ENCODE measurements around the gene GHR.

- TF ChIP-seq POLR2A (IDR thresholded peaks at IDR 0.05): no peak
- TF ChIP-seq, protein P1, sequence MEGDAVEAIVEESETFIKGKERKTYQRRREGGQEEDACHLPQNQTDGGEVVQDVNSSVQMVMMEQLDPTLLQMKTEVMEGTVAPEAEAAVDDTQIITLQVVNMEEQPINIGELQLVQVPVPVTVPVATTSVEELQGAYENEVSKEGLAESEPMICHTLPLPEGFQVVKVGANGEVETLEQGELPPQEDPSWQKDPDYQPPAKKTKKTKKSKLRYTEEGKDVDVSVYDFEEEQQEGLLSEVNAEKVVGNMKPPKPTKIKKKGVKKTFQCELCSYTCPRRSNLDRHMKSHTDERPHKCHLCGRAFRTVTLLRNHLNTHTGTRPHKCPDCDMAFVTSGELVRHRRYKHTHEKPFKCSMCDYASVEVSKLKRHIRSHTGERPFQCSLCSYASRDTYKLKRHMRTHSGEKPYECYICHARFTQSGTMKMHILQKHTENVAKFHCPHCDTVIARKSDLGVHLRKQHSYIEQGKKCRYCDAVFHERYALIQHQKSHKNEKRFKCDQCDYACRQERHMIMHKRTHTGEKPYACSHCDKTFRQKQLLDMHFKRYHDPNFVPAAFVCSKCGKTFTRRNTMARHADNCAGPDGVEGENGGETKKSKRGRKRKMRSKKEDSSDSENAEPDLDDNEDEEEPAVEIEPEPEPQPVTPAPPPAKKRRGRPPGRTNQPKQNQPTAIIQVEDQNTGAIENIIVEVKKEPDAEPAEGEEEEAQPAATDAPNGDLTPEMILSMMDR (IDR thresholded peaks at IDR 0.05): no peak
These were observed 123.9 kb downstream of the GHR start for GRCh38 chr5:42547141-42547540.
